Measurements from ENCODE around the gene ERAL1. TPM values are rescaled to one million over a fixed set of nuclear protein-coding genes. Genes with fewer than 3 reads are reported as not detected.
A peak's percentile ranks its signal among the peaks of the same experiment; 100 is the strongest.

Gene ERAL1
- total and polyA plus RNA-seq, 2 of the 13 experiments (the other 11 are each of a cell fraction or from before 2014, with no cell fraction given): 46.9 to 72.2 TPM

GRCh38 chr17:28842282-28843012 lies 12.4 kb upstream of the ERAL1 start, which contains the start of gene FAM222B:
Gene FAM222B, minus strand, starts transcription at chr17:28842790. Its CDS starts 76,123 bp downstream, at chr17:28766667.
- Histone ChIP-seq H3K9ac (ENCODE audit: insufficient read depth, low read depth, low read length) (peak within 1 kb of the TSS; percentile 86), H3K9me3 (ENCODE audit: low read length) (no peaks in the 10 kb centered on the region), H3K27me3 (ENCODE audit: control insufficient read depth in 1 of 2, insufficient read depth in 2 of 2, low read length in 2 of 2) (no peaks in the 10 kb centered on the region; a peak in 1 of 5 replicates), H3K27ac (ENCODE audit: extremely low read length, insufficient read depth, low read length) (peak within 1 kb of the TSS; percentile 59), H3K79me2 (ENCODE audit: insufficient read depth, low read length) (peaks cover 36% of the 10 kb centered on the region), H3K4me2 (ENCODE audit: low read depth, low read length) (peak within 1 kb of the TSS; percentile 98), H3K4me1 (ENCODE audit: insufficient read depth, low read length) (peaks cover 20% of the 10 kb centered on the region), H3K4me3 (replicated peaks in 1 of 3; ENCODE audit: insufficient read depth in 1 of 3, low read depth in 2 of 3, low read length in 3 of 3) (peak within 1 kb of the TSS; percentile 73 to 92 (median 74)), H3K36me3 (replicated peaks in 1 of 2; ENCODE audit: control insufficient read depth in 1 of 2, insufficient read depth in 2 of 2, low read length in 2 of 2) (no peaks in the 10 kb centered on the region), H4K20me1 (ENCODE audit: insufficient read depth, low read length) (no peaks in the 10 kb centered on the region), H2AFZ (ENCODE audit: low read length) (peak within 1 kb of the TSS; percentile 95)
- FAIRE-seq (no peak), ATAC-seq (peak; percentile 98), DNase-seq (ENCODE audit: low spot score) (peak; percentile 79)
- POLR2A ChIA-PET: interaction anchor here (0.5 to 3.0 kb wide), 21 partner anchors 11 to 452 kb away, joined by 3 to 14 read pairs (median 4); partner anchors contain the start of genes ERAL1, FLOT2, NUFIP2 and PHF12
- BruUV-seq (replicated peaks): no TSS peak
- intact Hi-C loops (cut with micrococcal nuclease; ENCODE audit: unreplicated experiment) (loop anchor here (2.0 to 5.0 kb wide), 3 partner anchors 35 to 80 kb away; no protein-coding TSS in a partner anchor), in situ Hi-C loops (cut with HindIII; ENCODE audit: extremely low pct_ligation_motif_present, low pct_unique_long_range_greater_than_20kb) (no loop called here)
- CTCF ChIA-PET (ENCODE audit: low intra/inter-chr PET ratio, low total read pairs): no interaction called here
- WGBS (ENCODE audit: low lambda C conversion rate): under 1% methylated on average over 38 of the region's 44 CpGs
- TF ChIP-seq ZNF354B (CRISPR knock-in tag; IDR thresholded peaks at IDR 0.05) (no peak), MTA3 (CRISPR knock-in tag; IDR thresholded peaks at IDR 0.05) (no peak), ISL2 (CRISPR knock-in tag; IDR thresholded peaks at IDR 0.05) (0 out of 2 replicates have a peak, but pooled peaks have one; percentile 5), SNAPC2 (CRISPR knock-in tag; IDR thresholded peaks at IDR 0.05) (0 out of 2 replicates have a peak, but pooled peaks have one; percentile 40), ZHX2 (IDR thresholded peaks at IDR 0.05; ENCODE audit: low read depth) (no peak), ZHX2 (CRISPR knock-in tag; IDR thresholded peaks at IDR 0.05; ENCODE audit: borderline replicate concordance) (no peak), ZNF441 (CRISPR knock-in tag; IDR thresholded peaks at IDR 0.05; ENCODE audit: borderline replicate concordance) (no peak; the same call in 1 of the 2 replicates), KDM5B (CRISPR knock-in tag; IDR thresholded peaks at IDR 0.05; ENCODE audit: borderline replicate concordance) (peak; percentile 28; the same call in 1 of the 2 replicates), TCF7 (IDR thresholded peaks at IDR 0.05; ENCODE audit: low read depth) (no peak), IKZF4 (CRISPR knock-in tag; IDR thresholded peaks at IDR 0.05; ENCODE audit: borderline replicate concordance, low read depth, not compliant biosample characterization) (peak; percentile 40), ZNF430 (CRISPR knock-in tag; IDR thresholded peaks at IDR 0.05) (peak; percentile 20), KDM5A (IDR thresholded peaks at IDR 0.05; ENCODE audit: borderline replicate concordance, low read length) (peak; percentile 53; the same call in 1 of the 2 replicates), KLF13 (CRISPR knock-in tag; IDR thresholded peaks at IDR 0.05) (0 out of 2 replicates have a peak, but pooled peaks have one; percentile 28), MEIS1 (CRISPR knock-in tag; IDR thresholded peaks at IDR 0.05; ENCODE audit: borderline replicate concordance) (peak; percentile 65; the same call in 1 of the 2 replicates), HNRNPUL1 (IDR thresholded peaks at IDR 0.05; ENCODE audit: low read depth, low read length) (no peak), SALL1 (CRISPR knock-in tag; IDR thresholded peaks at IDR 0.05) (peak; percentile 45; the same call in 1 of the 2 replicates)
- TF ChIP-seq, protein P1, sequence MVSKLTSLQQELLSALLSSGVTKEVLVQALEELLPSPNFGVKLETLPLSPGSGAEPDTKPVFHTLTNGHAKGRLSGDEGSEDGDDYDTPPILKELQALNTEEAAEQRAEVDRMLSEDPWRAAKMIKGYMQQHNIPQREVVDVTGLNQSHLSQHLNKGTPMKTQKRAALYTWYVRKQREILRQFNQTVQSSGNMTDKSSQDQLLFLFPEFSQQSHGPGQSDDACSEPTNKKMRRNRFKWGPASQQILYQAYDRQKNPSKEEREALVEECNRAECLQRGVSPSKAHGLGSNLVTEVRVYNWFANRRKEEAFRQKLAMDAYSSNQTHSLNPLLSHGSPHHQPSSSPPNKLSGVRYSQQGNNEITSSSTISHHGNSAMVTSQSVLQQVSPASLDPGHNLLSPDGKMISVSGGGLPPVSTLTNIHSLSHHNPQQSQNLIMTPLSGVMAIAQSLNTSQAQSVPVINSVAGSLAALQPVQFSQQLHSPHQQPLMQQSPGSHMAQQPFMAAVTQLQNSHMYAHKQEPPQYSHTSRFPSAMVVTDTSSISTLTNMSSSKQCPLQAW (CRISPR knock-in tag; IDR thresholded peaks at IDR 0.05): peak; percentile 15; the same call in 1 of the 2 replicates

All from HepG2 (cell line).